BJ (cell line): Measurements from ENCODE around the gene DSCAML1. TPM values are rescaled to one million over a fixed set of nuclear protein-coding genes. Genes with fewer than 3 reads are reported as not detected.

Experiments
- CTCF ChIA-PET: fragments of 350-600 bp; formaldehyde crosslinking; extraction: SDS; loops from one replicate; lab custom pipeline; 2021; ENCODE audit warnings: antibody characterized with exemption, inconsistent platforms; lab: Yijun Ruan, JAX
- POLR2A ChIA-PET: fragments of 300-600 bp; sonication (Branson Sonifier 250); formaldehyde crosslinking; extraction: SDS; loops from one replicate; lab custom pipeline; 2021; ENCODE audit warnings: antibody characterized with exemption; lab: Charles Lee
- DNase-seq: peaks from one replicate; pipeline ENCODE4 v3.0.0-alpha.2; 2011; ENCODE audit warnings: low read depth
- H3K27me3 ChIP-seq: 2 replicates; pipeline ENCODE4 v1.6.0; 2011; ENCODE audit warnings: low read length; ENCODE audit not compliant: control insufficient read depth, insufficient read depth
- H3K36me3 ChIP-seq: 2 replicates; pipeline ENCODE4 v1.5.1; 2011; ENCODE audit warnings: low read length; ENCODE audit not compliant: control insufficient read depth, insufficient read depth
- H3K4me3 ChIP-seq: 2 replicates; pipeline ENCODE4 v1.5.1; 2011; ENCODE audit warnings: low read depth, mild to moderate bottlenecking, control low read depth, low read length
- polyA plus RNA-seq: library from polyadenylated mRNA; depleted of rRNA; stranded (reverse); fragments of >200 nt; gene quantifications from 2 replicates; pipeline ENCODE4 v1.2.3, GENCODE V29; 2011
- TF ChIP-seq, protein P1 (sequence below): IDR thresholded peaks from 2 replicates; pipeline ENCODE4 v1.5.1; 2011; ENCODE audit warnings: low read depth, mild to moderate bottlenecking, control low read depth, inconsistent platforms, low read length, moderate library complexity; ENCODE audit not compliant: insufficient read depth

DSCAML1 gene
- polyA plus RNA-seq, 1 experiment = not detected

DNA sequence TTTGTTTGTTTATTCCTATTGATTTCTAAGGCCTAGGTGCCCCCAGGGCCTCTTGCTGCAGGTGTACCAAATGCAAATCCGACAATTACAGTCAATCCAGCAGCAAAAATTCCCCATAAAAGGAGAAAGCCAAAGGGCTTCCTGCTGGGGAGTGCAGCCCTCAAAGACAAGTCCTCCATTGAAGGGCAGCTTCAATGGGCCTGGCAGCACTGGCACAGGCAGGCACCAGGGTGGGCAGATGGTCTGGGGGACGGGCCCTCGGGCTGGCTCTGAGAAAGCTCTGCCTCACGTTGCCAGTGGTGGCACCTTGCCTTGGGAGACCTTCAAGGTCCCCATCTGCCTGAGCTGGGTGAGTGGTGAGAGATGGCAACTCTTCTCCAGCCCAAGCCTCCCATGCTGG is 128.0 kb downstream of the DSCAML1 start:
- TF ChIP-seq, protein P1, sequence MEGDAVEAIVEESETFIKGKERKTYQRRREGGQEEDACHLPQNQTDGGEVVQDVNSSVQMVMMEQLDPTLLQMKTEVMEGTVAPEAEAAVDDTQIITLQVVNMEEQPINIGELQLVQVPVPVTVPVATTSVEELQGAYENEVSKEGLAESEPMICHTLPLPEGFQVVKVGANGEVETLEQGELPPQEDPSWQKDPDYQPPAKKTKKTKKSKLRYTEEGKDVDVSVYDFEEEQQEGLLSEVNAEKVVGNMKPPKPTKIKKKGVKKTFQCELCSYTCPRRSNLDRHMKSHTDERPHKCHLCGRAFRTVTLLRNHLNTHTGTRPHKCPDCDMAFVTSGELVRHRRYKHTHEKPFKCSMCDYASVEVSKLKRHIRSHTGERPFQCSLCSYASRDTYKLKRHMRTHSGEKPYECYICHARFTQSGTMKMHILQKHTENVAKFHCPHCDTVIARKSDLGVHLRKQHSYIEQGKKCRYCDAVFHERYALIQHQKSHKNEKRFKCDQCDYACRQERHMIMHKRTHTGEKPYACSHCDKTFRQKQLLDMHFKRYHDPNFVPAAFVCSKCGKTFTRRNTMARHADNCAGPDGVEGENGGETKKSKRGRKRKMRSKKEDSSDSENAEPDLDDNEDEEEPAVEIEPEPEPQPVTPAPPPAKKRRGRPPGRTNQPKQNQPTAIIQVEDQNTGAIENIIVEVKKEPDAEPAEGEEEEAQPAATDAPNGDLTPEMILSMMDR = no peak
- POLR2A ChIA-PET = no interaction called here
- Histone ChIP-seq H3K4me3 (no peak overlapping the region), H3K36me3 (no peaks in the 10 kb centered on the region), H3K27me3 (peaks cover 6% of the 10 kb centered on the region)
- no peak for DNase-seq
- CTCF ChIA-PET = interaction anchor here (0.6 kb wide), 1 partner anchor 319 kb away, joined by 3 read pairs; no protein-coding TSS in a partner anchor

DNA sequence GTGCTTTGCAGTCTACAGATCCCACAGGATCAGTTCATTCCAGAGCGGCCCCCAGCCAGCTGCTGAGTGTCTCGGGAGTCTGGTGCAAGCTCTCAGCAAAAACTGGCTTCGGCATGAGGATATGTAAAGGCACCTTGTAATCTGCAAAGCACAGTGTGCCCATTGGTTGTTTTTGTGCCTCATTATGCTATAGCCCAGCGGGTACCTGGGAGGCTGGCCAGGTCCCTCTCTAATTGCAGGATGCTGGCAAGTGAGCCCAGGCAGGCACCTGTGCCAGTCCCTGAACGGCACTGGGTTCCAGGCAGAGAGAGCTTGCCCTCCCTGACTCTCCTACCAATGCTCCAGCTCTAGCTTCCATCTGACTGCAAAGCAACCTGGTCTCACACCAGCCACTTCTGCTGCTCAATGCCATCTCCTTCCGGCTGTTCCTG is 128.7 kb downstream of the DSCAML1 start:
- Histone ChIP-seq H3K4me3 (no peak overlapping the region), H3K36me3 (no peaks in the 10 kb centered on the region), H3K27me3 (peaks cover 6% of the 10 kb centered on the region)
- no peak for DNase-seq
- POLR2A ChIA-PET = no interaction called here
- TF ChIP-seq, protein P1 = no peak
- CTCF ChIA-PET = interaction anchor here (0.6 kb wide), 1 partner anchor 318 kb away, joined by 3 read pairs; no protein-coding TSS in a partner anchor

DNA sequence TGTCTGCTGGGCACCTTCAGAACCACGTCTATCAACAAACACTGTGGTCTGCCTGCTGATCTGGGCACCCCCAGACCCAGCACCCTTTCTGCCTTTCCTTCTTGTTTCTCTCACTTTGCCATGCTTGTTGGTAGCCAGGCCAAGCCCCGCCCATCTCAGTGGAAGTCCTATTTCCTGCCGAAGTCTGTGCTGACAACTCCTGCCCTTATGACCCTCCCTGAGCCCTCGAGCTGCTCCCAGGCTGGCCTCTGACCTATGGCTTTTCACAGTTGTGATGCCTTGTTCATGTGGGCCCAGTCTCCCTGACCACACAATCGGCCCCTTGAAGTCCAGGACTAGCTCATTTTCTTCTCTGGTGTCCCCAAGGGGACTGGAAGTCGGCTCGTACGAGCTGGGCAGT is 132.1 kb downstream of the DSCAML1 start:
- ChIA-PET CTCF (no interaction called here), POLR2A (no interaction called here)
- TF ChIP-seq, protein P1 = no peak
- H3K27me3 ChIP-seq = peaks cover 3% of the 10 kb centered on the region
- H3K4me3 ChIP-seq = no peak overlapping the region
- no peak for DNase-seq
- H3K36me3 ChIP-seq = no peaks in the 10 kb centered on the region

DNA sequence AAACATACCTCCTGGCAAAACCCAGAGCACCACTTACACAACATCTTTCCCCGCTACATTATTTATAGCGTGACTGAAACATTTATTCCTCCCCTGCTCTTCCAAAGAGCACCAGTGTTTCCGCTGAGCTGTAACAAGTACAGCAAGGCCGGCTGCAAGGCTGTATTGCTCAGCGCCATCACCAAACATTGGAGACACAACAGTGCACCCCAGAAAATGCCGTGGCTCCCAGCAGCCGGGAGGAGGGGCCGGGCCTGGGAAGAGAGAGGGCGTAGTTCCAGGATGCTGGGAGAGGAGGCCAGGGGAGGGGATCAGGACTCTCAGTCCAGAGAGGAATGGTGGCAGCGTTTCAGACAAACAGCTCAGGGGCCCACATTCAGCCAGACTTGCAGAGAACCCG is 133.2 kb downstream of the DSCAML1 start:
- Histone ChIP-seq H3K36me3 (no peaks in the 10 kb centered on the region), H3K4me3 (no peak overlapping the region), H3K27me3 (peaks cover 4% of the 10 kb centered on the region)
- ChIA-PET POLR2A (no interaction called here), CTCF (no interaction called here)
- DNase-seq = no peak
- TF ChIP-seq, protein P1 = no peak

DNA sequence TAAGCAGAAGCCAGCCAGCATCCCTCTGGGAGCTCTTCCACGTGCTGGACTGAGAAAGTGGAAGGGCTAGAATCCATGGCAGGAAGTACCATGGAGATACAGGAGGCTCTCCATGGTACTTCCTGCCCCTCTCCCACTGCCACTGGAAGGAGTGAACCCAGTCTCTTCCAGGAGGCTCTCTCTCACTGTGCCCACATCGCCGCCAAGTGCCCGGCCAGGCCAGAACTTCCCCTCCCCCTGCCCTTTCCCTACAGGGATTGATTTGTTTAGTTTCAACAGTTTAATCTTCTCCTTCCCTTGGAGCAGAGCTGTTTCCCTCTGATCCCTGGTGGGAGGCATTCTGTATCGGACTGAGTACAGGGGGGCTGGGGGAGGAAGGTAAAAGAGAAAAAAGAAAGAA is 133.6 kb downstream of the DSCAML1 start:
- DNase-seq = no peak
- CTCF ChIA-PET = no interaction called here
- H3K27me3 ChIP-seq = peaks cover 3% of the 10 kb centered on the region
- TF ChIP-seq, protein P1 = no peak
- no peaks in the 10 kb centered on the region for H3K36me3 ChIP-seq
- POLR2A ChIA-PET = no interaction called here
- H3K4me3 ChIP-seq = no peak overlapping the region
